A204.1 (cell line): ENCODE data around the gene PRPF4.
"Not testable (repeated sequence)": the region's sequence is repeated elsewhere in the genome, so short reads cannot be mapped to it uniquely, and the experiment has no call there.

ENCODE experiments used
- FAIRE-seq: peaks from 2 replicates; lab custom pipeline; 2012; peaks lifted over from hg19 to GRCh38; lab: Jason Lieb, UNC

Gene PRPF4

GRCh38 chr9:113275157-113276131, at the start of gene PRPF4, which contains the start of gene CDC26:
PRPF4 (plus strand) TSS chr9:113275658; CDS start chr9:113275744, 86 bp downstream.
CDC26 (minus strand) TSS chr9:113275572; CDS start chr9:113272507, 3,065 bp downstream.
- FAIRE-seq = peak; percentile 96

DNA sequence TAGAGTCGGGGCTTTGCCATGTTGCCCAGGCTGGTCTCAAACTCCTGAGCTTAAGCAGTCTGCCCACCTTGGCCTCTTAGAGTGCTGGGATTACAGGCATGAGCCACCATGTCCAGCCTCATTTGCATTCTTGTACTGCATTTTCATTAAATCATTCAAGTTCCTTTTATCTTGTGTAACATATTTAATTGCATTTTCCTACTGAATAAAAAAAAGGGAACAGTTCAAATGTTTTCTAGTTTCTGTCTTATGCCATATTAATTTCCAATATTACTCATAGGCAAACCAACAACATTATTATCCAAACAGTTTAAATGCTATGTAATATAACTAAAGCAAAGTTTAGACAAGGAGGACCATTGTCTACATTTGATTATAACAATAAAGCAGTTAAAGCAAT, 48.0 kb upstream of the PRPF4 start:
- FAIRE-seq = no peak

- no peak for FAIRE-seq
These were observed 47.3 kb upstream of the PRPF4 start for GRCh38 chr9:113228130-113228665.

DNA sequence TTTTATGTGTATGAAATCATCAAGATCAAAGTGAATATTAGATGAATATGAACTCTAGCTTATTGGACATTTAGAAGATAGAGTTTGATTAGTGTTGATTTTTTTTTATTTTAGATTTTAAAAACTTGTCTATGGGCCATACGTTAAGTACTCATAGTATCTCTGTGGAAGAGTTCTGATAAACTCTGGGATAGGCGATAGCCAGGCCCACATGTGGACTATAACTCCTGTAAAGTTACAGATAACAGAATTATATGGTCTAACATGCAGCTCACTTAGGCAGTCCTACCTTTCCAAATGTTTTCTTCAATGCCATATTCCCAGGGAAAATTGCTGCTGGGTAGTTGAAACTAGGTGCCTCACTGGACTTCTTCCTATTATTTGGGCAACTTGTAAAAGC, 43.8 kb upstream of the PRPF4 start:
- no peak for FAIRE-seq

- not testable (repeated sequence) for FAIRE-seq
These were observed 39.7 kb upstream of the PRPF4 start for GRCh38 chr9:113235701-113236255.

DNA sequence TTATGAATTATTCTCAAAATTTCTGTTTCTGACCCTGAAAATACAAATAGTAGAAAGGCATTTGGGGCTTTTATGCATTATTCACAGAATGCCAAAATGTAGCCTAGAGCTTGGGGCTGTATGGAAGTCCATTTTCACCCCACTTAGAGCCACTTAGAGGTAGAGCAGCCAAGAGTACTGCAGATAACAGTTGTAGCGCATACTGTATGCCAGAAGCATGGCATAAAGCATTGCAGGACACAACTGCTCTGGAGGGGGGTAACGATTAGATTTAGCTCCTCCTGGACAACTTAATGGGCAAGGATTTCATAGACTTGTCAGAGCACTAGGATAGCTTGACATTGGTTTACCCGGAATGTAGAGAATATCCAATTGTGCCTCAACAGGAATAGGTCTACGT, 38.4 kb upstream of the PRPF4 start:
- no peak for FAIRE-seq

GRCh38 chr9:113238202-113238858, 37.1 kb upstream of the PRPF4 start:
- FAIRE-seq = no peak

DNA sequence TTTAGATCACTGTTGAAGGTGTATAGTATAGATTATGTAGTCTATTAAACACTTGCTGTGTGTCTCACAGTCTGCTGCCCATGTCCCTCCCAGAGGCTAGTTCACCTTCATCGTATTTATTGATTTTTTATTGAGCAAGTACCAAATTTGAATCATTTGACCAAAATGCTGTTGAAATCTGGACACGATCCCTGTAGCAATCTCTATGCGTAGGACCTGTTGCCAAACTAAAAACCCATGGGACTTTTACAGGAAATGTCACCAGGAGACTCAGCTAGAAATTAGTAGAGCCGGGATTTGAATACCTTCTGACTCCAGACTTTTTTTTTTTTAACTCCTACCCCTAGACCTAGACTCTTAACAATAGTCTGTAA, 36.6 kb upstream of the PRPF4 start:
- FAIRE-seq = no peak

GRCh38 chr9:113241161-113241560, 34.3 kb upstream of the PRPF4 start:
- FAIRE-seq = no peak

GRCh38 chr9:113244556-113244955, 30.9 kb upstream of the PRPF4 start:
- no peak for FAIRE-seq

- FAIRE-seq = no peak
These were observed 29.6 kb upstream of the PRPF4 start for GRCh38 chr9:113245894-113246293.

DNA sequence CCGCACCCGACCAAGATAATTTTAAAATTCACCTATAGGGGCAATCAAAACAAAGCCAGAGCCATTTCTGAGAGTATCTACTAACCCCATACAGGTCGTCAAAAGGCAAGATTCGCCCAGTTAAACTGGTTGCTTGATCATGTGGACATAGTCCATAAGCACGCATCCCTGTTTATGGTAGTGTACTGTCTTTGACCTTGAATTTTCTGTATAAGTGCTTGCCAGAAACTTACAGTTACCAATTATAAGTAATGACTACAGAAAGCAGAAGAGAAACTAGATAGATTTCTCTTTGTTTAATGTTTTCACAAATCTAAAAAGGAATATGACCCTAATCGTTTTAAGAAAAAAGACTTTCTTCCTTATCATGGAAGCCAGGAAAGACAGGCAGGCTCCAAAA, 28.5 kb upstream of the PRPF4 start:
- FAIRE-seq = no peak

DNA sequence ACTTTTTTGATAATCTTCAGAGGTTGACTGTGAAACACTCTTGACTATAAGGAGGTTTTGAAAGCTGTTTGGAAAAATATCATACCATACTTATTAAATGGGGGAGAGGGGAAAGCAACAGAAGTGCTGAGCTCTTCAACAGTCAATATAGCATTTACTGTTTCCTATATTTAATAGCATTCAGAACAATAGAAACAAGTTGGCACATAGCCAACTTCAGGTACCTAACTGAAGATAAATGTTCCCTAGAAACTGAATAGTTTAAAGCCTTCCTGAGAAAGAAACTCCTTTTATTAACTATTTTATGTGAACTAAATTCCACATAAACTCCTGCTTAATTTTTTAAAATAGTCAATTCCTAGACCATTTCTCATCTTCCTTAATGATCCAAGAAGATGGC, 27.8 kb upstream of the PRPF4 start:
- FAIRE-seq = no peak

DNA sequence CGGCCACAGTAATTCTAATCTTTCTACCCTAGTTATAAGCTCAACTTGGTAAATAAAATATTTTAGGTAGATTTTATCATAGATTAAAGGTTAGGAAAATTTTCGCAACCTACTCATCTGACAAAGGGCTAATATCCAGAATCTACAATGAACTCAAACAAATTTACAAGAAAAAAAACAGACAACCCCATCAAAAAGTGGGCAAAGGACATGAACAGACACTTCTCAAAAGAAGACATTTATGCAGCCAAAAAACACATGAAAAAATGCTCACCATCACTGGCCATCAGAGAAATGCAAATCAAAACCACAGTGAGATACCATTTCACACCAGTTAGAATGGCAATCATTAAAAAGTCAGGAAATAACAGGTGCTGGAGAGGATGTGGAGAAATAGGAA, 25.8 kb upstream of the PRPF4 start:
- not testable (repeated sequence) for FAIRE-seq

DNA sequence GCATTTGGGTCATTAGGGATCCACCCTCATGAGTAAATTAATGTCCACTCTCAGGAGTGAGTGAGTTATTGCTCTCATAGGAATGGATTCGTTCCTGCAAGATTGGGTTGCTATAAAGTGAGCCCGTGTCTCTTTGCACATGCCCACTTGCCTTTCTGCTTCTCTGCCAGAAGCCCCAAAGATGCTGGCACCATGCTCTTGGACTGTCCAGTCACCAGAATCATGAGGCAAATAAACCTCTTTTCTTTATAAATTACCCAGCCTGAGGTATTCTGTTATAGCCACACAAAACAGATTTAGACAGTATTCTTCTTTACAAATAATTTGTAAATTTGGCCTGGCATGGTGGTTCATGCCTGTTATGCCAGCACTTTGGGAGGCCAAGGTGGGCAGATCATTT, 24.7 kb upstream of the PRPF4 start:
- FAIRE-seq = no peak

DNA sequence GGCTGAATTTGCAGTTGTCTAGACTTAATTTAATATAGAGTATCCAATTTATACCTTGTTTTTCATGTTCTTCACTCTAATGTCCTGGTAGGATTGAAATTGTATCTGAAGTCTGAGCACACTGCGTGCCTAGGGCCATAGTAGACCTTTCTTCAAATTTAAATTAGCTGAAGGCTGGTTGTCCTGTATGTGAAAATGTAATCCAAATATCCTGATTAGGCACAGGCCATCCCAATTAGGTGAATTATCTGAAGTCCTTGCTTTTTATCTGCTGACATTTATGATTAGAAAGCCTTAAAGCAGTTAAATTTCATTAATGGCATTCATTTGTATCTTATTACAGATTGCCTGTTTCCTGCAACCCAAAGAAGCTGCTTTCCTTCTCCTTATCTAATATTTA, 20.5 kb upstream of the PRPF4 start:
- FAIRE-seq = no peak

DNA sequence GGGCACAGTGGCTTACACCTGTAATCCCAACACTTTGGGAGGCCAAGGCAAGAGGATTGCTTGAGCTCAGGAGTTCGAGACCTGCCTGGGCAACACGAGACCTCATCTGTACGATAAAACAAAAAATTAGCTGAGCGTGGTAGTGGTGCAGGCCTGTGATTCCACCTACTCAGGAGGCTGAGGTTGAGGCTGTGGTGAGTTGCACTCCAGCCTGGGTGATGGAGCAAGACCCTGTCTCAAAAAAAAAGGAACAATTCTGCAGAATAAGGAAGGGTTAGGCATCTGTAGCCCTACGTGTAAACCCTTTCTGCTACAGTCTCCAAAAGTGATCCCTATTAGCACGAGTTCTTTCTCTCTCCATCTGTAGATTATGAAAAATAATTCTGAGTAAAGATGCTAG, 20.0 kb upstream of the PRPF4 start:
- FAIRE-seq = no peak

DNA sequence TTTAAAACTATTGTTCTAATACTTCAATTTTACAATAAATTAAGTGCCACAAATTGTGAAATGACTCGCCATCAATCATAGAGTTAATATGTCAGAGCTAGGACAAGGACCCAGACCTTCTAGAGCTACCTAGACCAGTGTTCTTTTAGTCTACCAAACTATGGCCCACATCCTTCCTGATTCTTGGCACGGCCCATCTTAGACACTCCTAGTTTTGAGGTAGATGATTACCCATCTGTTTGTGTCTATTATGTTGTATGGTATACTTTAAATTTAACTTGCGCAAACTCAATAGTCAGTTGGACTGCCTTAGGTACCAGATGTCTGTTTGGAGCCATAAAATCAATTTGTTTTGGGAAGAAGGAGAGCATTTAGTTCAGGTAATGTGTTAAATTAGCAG, 17.6 kb upstream of the PRPF4 start:
- no peak for FAIRE-seq

GRCh38 chr9:113258282-113258681, 17.2 kb upstream of the PRPF4 start:
- FAIRE-seq = no peak

DNA sequence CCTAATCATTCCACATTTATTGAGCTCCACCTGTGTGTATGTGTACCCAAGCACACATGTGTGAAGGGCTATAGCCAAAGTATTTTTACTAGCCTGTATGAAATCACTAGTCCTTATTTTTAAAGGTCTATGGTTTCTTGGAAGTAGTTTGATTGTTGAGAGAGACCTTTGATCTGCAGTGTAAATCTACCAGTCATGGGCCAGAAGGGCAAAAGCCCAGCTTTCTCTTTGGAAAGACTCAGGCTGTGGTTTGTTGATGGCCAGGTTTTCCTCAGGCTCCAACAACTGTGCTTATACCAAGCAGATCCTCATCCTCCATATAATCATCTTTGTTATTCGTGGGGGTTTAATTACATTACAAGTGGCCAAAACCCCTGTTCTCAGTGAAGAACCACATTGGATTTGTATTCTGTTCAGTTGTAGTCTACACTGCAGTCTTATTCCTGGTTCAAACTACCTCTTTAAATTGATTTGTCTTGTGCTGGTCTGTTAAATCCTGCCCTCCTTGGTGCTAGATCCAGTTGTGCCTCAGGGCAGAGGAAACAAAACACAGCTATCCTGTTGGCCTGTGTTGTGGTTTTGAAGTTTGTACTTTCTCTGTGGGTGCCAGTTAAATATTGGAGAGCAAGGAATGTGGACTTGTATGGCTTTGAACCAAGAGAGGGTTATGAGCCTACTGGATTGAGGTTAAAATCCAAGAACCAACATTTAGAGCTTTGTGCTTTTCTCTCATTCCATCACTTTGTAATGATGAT, 13.4 kb upstream of the PRPF4 start:
- FAIRE-seq = no peak

DNA sequence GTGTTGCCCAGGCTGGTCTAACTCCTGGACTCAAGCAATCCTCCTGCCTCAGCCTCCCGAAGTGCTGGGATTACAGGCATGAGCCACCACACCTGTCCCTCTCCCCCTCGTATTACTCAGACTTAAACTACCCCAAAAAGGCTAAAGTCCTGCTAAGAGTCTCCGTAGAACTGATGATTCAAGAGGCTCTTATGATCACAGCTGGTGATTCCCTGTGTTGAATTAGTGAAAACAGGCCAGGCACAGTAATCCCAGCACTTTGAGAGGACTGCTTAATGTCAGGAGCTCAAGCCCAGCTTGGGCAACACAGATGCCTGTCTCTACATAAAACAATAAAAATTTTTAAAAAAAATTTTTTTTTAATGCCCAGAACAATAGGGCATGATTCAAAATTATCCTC, 9.3 kb upstream of the PRPF4 start:
- FAIRE-seq = no peak

- no peak for FAIRE-seq
These were observed 7.4 kb upstream of the PRPF4 start for GRCh38 chr9:113267911-113268566.
